H1 (cell line): ENCODE measurements around the gene STARD3. TPM values are rescaled to one million over a fixed set of nuclear protein-coding genes. Genes with fewer than 3 reads are reported as not detected.

Experiments used
- CHD7 ChIP-seq: fragments of 300-600 bp; sonication (generic); IDR thresholded peaks from 2 replicates; pipeline ENCODE4 v1.7.1; 2012; ENCODE audit warnings: low read length, moderate library complexity, mild to moderate bottlenecking, inconsistent platforms; ENCODE audit not compliant: insufficient replicate concordance
- E2F6 ChIP-seq: IDR thresholded peaks from 2 replicates; pipeline ENCODE4 v1.6.1; 2012; ENCODE audit warnings: inconsistent platforms
- EZH2 ChIP-seq: fragments of 200-600 bp; sonication (generic); IDR thresholded peaks from 2 replicates; pipeline ENCODE4 v1.7.1; 2012; ENCODE audit warnings: low read depth, mild to moderate bottlenecking, moderate library complexity, low read length, inconsistent platforms; ENCODE audit not compliant: severe bottlenecking
- KDM4A ChIP-seq: IDR thresholded peaks from one replicate; pipeline ENCODE4 v1.7.1; 2012; ENCODE audit warnings: low read depth, mild to moderate bottlenecking, moderate library complexity, low read length, inconsistent platforms; ENCODE audit not compliant: severe bottlenecking
- SUZ12 ChIP-seq: fragments of 200-600 bp; sonication (generic); IDR thresholded peaks from 2 replicates; pipeline ENCODE4 v1.6.1; 2012; ENCODE audit warnings: mild to moderate bottlenecking, inconsistent platforms, low read length, moderate library complexity, mixed read lengths
- polyA plus RNA-seq, 7 experiments: library from polyadenylated mRNA; depleted of rRNA in 3 of 7; stranded (reverse) in 5 of 7; unstranded in 2 of 7; fragments of >200 nt in 5 of 7; fragments of 200-250 nt in 2 of 7; gene quantifications; 1 replicate in 5 of 7; 2 replicates in 1 of 7; 4 replicates in 1 of 7; pipeline versions ENCODE4 v1.2.1 to v1.2.3, GENCODE V29; 2011 to 2013; ENCODE audit warnings: missing spikeins in 2 of 7, mixed read lengths in 2 of 7
- total RNA-seq: library from RNA; stranded (reverse); fragmentation: NEBNext Ultra II Directional; extraction: Animal tissue kit (Norgen Biotek cat#: 25700); gene quantifications from 2 replicates; pipeline ENCODE4 v1.2.1, GENCODE V29; 2021

The STARD3 gene
- total and polyA plus RNA-seq, 2 of the 8 experiments (the other 6 are each of a cell fraction or from before 2014, with no cell fraction given), result 47.6 to 80.3 TPM

- TF ChIP-seq CHD7, result no peak
- TF ChIP-seq KDM4A, result peak; percentile 12
- TF ChIP-seq SUZ12, result peak; percentile 100
- TF ChIP-seq E2F6, result peak; percentile 90
- TF ChIP-seq EZH2, result peak; percentile 100
- TF ChIP-seq, all 59 proteins: peak for 8
Observed at GRCh38 chr17:39605492-39606433, 31.2 kb upstream of the STARD3 start (continued).
